Measurements from ENCODE around the gene POU6F2.

- no peak for TF ChIP-seq CTCF (IDR thresholded peaks at IDR 0.05)
- no peak for TF ChIP-seq POLR2A (IDR thresholded peaks at IDR 0.05)
Observed at GRCh38 chr7:39291628-39292410, 314.1 kb downstream of the POU6F2 start.
